Sigmoid colon (tissue), 4 donors: ENCODE data around the gene POSTN.

ENCODE experiments used
- EP300 ChIP-seq, 4 donors: sonication (generic); formaldehyde crosslinking; IDR thresholded peaks; one replicate each; pipeline ENCODE4 v1.6.1; 2017; ENCODE audit warnings: antibody characterized with exemption in 4 of 4
- POLR2A ChIP-seq, 2 donors: fragments of 450-650 bp; IDR thresholded peaks; one replicate each; pipeline ENCODE4 v1.6.1; 2016; ENCODE audit warnings: antibody characterized with exemption in 2 of 2, mild to moderate bottlenecking in 2 of 2, moderate library complexity in 2 of 2
- TF ChIP-seq, protein P1 (sequence below), 4 experiments: fragments of 450-650 bp in 3 of 4; fragments of 200-600 bp in 1 of 4; IDR thresholded peaks; one replicate each; pipeline ENCODE4 v1.5.1; 2016 to 2019; ENCODE audit warnings: antibody characterized with exemption in 4 of 4, mild to moderate bottlenecking in 3 of 4, moderate library complexity in 2 of 4

DNA sequence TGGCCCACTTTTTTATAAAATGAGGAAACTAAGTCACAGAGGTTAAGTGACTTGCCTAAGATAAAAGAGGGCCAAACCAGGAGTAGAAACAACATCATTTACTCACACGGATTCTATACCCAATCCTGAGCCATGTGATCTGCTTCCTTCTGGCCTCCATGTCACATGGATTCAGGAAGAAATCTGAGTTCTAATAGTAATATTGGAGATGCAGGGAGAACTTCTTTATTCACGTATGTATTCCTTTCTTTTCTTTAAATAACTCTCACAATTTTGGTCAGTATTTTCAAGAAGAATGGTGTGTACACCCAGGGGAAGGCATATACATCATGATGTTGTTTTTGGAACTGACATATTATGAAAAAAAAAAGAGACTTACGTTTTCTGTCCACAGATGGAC, 1.8 kb downstream of the POSTN start:
- no peak for TF ChIP-seq POLR2A (IDR thresholded peaks at IDR 0.05)
- TF ChIP-seq, protein P1, sequence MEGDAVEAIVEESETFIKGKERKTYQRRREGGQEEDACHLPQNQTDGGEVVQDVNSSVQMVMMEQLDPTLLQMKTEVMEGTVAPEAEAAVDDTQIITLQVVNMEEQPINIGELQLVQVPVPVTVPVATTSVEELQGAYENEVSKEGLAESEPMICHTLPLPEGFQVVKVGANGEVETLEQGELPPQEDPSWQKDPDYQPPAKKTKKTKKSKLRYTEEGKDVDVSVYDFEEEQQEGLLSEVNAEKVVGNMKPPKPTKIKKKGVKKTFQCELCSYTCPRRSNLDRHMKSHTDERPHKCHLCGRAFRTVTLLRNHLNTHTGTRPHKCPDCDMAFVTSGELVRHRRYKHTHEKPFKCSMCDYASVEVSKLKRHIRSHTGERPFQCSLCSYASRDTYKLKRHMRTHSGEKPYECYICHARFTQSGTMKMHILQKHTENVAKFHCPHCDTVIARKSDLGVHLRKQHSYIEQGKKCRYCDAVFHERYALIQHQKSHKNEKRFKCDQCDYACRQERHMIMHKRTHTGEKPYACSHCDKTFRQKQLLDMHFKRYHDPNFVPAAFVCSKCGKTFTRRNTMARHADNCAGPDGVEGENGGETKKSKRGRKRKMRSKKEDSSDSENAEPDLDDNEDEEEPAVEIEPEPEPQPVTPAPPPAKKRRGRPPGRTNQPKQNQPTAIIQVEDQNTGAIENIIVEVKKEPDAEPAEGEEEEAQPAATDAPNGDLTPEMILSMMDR (IDR thresholded peaks at IDR 0.05) = no peak
- TF ChIP-seq EP300 (IDR thresholded peaks at IDR 0.05) = no peak
